Umbilical cord (tissue), 2 donors: ENCODE results near the gene KCNC2. TPM values are rescaled to one million over a fixed set of nuclear protein-coding genes. Genes with fewer than 3 reads are reported as not detected.
A peak's percentile ranks its signal among the peaks of the same experiment; 100 is the strongest.
"Not testable (repeated sequence)": the region's sequence is repeated elsewhere in the genome, so short reads cannot be mapped to it uniquely, and the experiment has no call there.

ENCODE experiments used
- DNase-seq: peaks from one replicate; pipeline ENCODE4 v3.0.0-alpha.2; 2015; ENCODE audit warnings: low spot score
- total RNA-seq: library from RNA; depleted of rRNA; stranded (reverse); fragments of >200 nt; gene quantifications from one replicate; pipeline ENCODE4 v1.2.3, GENCODE V29; 2014; ENCODE audit warnings: low replicate concordance; ENCODE audit not compliant: insufficient read depth

KCNC2 gene
- 4.1 TPM for total RNA-seq

DNA sequence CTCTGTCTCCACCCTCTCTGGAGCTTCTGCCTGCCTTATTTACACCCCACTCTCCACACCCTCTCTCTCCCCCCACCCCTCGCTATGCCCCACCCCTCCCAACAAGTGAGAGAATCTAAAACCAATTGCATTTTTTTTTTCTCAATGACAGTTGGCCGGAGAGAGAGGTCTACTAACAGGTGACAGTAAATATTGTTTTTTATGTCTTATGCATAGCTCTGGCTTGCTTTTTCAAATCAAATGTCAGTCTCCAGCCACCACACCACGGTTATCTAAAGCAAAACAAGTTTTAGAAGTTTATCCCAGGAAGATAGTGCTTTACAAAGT lies at the start of gene KCNC2:
Gene KCNC2, minus strand, starts transcription at position 28 of the 327 bp plus-strand sequence.
- DNase-seq = no peak

DNA sequence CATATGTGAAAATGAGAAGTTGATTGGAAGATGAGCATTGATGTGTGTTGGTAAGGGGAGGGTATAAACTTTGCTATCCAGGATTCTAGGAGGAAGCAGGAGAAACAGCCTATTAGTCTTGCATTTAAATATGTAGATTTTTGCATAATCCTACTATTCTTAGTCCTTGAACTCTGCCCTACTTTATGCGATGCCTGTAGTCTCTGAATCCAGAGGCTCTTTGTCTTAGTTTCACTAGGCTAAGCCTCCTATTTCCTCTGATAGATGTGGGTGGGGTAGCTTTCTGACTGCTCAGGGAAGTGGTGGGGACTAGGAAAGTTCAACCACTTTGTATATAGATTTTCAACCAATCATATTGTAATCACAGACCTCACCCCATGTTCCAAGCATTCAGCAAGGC lies 49.5 kb upstream of the KCNC2 start:
- DNase-seq = no peak

DNA sequence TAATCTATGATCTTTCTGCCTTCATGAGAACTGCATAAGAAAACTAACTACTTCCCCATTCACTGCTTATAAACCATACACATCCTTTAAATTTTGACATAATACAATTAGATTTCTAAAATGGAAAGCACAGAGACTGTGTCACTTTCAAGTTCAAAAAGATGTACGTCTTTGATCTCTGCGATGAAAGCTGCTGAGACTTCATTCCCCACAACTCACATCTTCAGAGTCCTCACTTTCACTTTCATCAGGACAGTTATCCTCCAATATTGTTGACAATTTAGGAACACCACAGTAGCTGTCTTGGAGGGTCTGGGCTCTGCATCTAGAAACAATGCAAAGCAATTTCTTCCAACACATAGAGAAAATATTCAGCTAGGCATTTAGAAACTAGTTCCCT lies 47.9 kb upstream of the KCNC2 start:
- DNase-seq = no peak

DNA sequence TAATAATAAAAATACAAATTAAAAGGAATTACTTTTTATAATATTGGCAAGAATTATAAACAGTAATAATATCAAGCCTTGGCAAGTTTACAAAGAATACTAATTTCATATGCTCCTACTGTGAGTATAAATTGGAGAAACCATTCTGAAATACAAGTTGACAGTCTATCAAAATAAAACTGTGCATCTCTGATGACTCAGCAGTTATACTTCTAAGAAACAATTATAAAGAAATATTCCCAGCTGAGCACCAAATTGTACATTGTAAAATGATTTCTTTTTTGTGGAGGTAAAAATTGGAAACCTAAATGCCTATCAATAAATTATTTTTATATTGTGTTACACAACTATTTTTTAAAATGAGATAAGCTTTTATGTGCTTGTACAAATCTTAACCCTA lies 35.5 kb upstream of the KCNC2 start:
- DNase-seq = no peak

- no peak for DNase-seq
These were observed 30.3 kb upstream of the KCNC2 start for GRCh38 chr12:75239987-75240386.

GRCh38 chr12:75236206-75236605 lies 26.6 kb upstream of the KCNC2 start:
- DNase-seq = no peak

GRCh38 chr12:75227132-75227531 lies 17.5 kb upstream of the KCNC2 start:
- DNase-seq = no peak

DNA sequence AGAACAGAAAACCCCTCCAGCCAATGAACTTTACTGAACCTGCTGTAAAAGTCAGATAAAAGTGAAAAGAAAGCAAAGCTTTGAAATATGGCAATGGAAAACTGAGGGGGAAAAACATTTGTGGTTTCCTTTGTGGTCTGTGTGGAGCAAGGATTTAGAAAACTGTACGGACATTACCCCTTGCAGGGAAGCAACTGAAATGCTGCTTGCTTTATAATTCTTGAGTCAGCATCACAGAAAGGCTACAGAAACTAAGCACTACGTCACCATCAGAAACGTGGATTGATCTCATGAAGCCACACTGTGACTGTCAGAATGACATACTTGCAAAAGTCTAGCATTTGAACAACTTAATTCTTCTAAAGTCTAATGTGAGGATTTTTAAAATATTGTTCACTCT lies 2.4 kb upstream of the KCNC2 start:
- no peak for DNase-seq

GRCh38 chr12:75208856-75209811 lies 505 bp downstream of the KCNC2 start:
- peak; percentile 33 for DNase-seq

DNA sequence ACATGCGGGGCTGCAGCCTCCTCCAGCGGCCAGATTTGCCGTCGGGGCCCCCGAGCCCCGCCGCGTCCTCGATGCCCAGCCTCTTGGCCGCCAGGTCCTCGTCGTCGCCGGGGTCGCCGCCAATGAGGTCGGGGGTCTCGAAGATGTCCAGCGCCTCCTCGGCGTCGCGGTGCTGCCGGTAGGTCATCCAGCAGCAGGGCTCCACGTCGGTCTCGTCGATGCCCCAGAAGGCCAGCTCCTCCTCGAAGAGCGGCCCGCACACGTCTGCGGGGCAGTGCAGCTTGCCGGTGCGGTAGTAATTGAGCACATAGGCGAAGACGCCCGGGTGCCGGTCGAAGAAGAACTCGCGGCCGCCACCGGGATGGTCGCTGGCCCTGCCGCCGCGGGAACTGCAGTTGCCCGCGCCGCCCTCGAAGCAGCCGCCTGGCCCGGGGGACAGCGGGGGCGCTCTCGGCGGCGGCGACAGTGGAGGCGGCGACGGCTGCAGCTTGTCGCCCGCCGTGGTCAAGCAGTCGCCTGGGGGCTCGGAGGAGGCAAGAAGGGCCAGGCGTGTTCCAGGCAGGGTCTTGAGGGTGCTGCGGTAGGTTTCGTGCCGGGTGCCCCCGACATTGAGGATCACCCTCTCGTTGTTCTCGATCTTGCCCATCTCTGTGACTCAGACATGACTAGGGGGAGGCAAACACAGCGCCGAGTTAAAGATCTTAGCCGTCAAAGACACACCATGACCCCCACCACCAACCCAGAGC lies 2.1 kb downstream of the KCNC2 start:
- DNase-seq = no peak

GRCh38 chr12:75205558-75205957 lies 4.1 kb downstream of the KCNC2 start:
- DNase-seq = no peak

- DNase-seq = no peak
These were observed 12.8 kb downstream of the KCNC2 start for GRCh38 chr12:75196865-75197264.

- no peak for DNase-seq
These were observed 13.2 kb downstream of the KCNC2 start for GRCh38 chr12:75196408-75196807.

DNA sequence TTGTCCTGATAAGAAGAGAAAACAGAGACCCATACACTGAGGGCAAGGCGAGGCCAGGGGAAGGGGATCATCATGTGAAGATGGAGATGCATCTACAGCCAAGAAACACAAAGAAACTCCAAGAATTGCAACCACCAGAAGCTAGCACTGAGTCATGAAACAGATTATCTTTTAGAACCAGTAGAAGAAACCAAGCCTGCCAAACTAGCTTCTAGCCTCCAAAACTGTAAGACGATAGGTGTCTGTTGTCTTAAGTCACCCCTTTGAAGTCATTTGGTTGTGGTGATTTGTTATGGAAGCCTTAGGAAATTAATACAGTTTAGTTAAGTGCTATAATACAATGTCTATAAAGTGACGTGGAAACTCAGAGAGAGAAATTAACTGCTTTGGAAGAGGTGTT lies 15.4 kb downstream of the KCNC2 start:
- no peak for DNase-seq

- DNase-seq = no peak
These were observed 17.4 kb downstream of the KCNC2 start for GRCh38 chr12:75192196-75192595.

GRCh38 chr12:75190846-75191245 lies 18.8 kb downstream of the KCNC2 start:
- DNase-seq = no peak

- not testable (repeated sequence) for DNase-seq
These were observed 23.8 kb downstream of the KCNC2 start for GRCh38 chr12:75185881-75186280.

- DNase-seq = no peak
These were observed 25.1 kb downstream of the KCNC2 start for GRCh38 chr12:75184516-75184915.

- DNase-seq = no peak
These were observed 25.7 kb downstream of the KCNC2 start for GRCh38 chr12:75183967-75184366.

DNA sequence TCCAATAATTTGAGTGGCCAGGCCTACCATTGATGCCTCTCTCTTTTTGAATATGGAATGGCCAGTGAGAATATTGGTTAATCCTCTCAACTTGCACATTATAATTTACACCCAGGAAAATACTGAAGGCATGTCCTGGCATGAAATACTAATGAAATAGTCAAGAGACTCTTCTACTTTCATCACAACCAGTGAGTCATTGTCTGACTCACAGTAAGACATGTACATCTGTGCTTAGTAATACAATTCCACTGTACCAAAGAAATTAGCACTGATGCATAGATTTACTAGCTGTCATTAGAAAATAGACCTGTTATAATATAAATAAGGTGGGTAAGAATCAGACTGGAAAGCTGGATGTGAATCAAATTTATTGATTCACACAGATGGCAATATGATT lies 31.6 kb downstream of the KCNC2 start:
- DNase-seq = peak; percentile 72

DNA sequence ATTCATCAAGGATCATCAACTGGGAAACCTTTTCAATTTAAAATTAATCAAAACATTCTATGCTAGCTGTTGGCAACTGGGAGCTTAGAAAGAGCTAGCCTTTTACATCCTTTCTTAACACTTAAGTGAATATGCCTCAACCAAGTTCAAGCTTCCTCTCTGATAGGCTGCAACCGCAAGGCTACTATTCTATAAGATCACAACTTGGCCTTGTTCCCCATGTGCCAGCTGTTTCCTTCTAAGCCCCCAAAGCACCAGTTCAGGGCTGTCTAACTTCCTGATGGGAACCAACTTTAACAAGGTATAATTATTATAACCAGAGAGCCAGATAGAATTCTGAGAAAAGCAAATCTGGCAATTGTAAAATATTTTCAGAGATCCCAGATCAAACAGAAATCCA lies 37.0 kb downstream of the KCNC2 start:
- no peak for DNase-seq

- peak; percentile 8 for DNase-seq
These were observed 38.9 kb downstream of the KCNC2 start for GRCh38 chr12:75170640-75171185.

DNA sequence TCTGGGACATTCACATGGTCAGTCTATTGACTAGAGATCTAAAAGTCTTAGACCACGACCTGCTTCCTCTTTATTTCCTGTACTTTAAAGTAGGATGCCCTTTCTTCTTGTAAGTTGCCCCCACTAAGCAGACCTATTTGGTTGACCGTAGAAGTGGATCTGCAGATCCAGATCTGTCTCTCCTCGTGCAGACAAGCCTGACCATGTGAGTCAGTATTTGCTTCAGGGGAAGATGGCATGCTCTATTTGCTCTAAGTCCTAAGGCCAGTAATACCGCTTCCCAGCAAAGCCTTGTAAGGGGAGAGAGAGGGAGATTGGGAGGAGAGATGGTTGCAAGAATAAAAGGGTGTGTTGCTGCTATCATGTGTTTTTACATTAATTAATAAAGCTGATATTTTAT lies 46.8 kb downstream of the KCNC2 start:
- DNase-seq = no peak
